ENCODE data around the gene MXI1. TPM values are rescaled to one million over a fixed set of nuclear protein-coding genes. Genes with fewer than 3 reads are reported as not detected.
"Not testable (repeated sequence)": the region's sequence is repeated elsewhere in the genome, so short reads cannot be mapped to it uniquely, and the experiment has no call there.

Gene MXI1
- total RNA-seq, 1 experiment from 2014 or later, result 16.6 TPM

- Mint-ChIP-seq H3K9me3 (no peaks in the 10 kb centered on the region), H3K4me1 (peaks cover 13% of the 10 kb centered on the region), H3K36me3 (no peaks in the 10 kb centered on the region), H3K27ac (no peak overlapping the region), H3K27me3 (ENCODE audit: low read depth) (no peaks in the 10 kb centered on the region), H3K4me3 (no peak overlapping the region)
- ChIA-PET CTCF (interaction anchor here (0.8 kb wide), 1 partner anchor 385 kb away, joined by 3 read pairs; no protein-coding TSS in a partner anchor), POLR2A (no interaction called here)
- TF ChIP-seq CTCF (IDR thresholded peaks at IDR 0.05) (no peak), GRHL2 (CRISPR knock-in tag; IDR thresholded peaks at IDR 0.05; ENCODE audit: insufficient replicate concordance, severe bottlenecking) (no peak), KAT7 (CRISPR knock-in tag; IDR thresholded peaks at IDR 0.05; ENCODE audit: borderline replicate concordance) (no peak), MLX (CRISPR knock-in tag; IDR thresholded peaks at IDR 0.05) (no peak), GTF2I (CRISPR knock-in tag; conservative IDR thresholded peaks at IDR 0.05) (no peak), NR2C2 (CRISPR knock-in tag; IDR thresholded peaks at IDR 0.05) (no peak), SMAD3 (CRISPR knock-in tag; IDR thresholded peaks at IDR 0.05; ENCODE audit: borderline replicate concordance) (no peak), ESRRA (CRISPR knock-in tag; IDR thresholded peaks at IDR 0.05; ENCODE audit: borderline replicate concordance) (no peak), GABPB1 (CRISPR knock-in tag; IDR thresholded peaks at IDR 0.05) (no peak)
- TF ChIP-seq, protein P1, sequence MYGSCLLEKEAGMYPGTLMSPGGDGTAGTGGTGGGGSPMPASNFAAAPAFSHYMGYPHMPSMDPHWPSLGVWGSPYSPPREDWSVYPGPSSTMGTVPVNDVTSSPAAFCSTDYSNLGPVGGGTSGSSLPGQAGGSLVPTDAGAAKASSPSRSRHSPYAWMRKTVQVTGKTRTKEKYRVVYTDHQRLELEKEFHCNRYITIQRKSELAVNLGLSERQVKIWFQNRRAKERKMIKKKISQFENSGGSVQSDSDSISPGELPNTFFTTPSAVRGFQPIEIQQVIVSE (CRISPR knock-in tag; IDR thresholded peaks at IDR 0.05; ENCODE audit: borderline replicate concordance), result no peak
- ATAC-seq, result no peak
- DNase-seq (ENCODE audit: low spot score), result no peak
Measured at GRCh38 chr10:110269374-110270318, 62.2 kb downstream of the MXI1 start.

GRCh38 chr10:110272995-110273394 is 65.6 kb downstream of the MXI1 start:
- POLR2A ChIA-PET, result interaction anchor here (0.6 to 0.7 kb wide), 3 partner anchors 9 to 62 kb away, joined by 3 to 5 read pairs (median 4); no protein-coding TSS in a partner anchor
- H3K27ac Mint-ChIP-seq; H3K4me3 Mint-ChIP-seq; H3K36me3 Mint-ChIP-seq; H3K27me3 Mint-ChIP-seq (ENCODE audit: low read depth); H3K9me3 Mint-ChIP-seq; DNase-seq (ENCODE audit: low spot score); ATAC-seq: not testable (repeated sequence)
- CTCF ChIA-PET, result interaction anchor here (0.6 to 1.1 kb wide), 6 partner anchors 48 to 398 kb away, joined by 3 read pairs; no protein-coding TSS in a partner anchor
- H3K4me1 Mint-ChIP-seq, result peaks cover 17% of the 10 kb centered on the region

- no peak for ATAC-seq
- Mint-ChIP-seq H3K4me3 (no peak overlapping the region), H3K27ac (no peak overlapping the region; the same call in 1 of the 2 replicates), H3K9me3 (no peaks in the 10 kb centered on the region), H3K4me1 (peaks cover 17% of the 10 kb centered on the region), H3K27me3 (ENCODE audit: low read depth) (no peaks in the 10 kb centered on the region), H3K36me3 (no peaks in the 10 kb centered on the region)
- ChIA-PET CTCF (interaction anchor here (0.6 to 1.1 kb wide), 4 partner anchors 48 to 398 kb away, joined by 3 read pairs; no protein-coding TSS in a partner anchor), POLR2A (interaction anchor here (0.6 to 0.7 kb wide), 3 partner anchors 9 to 62 kb away, joined by 3 to 5 read pairs (median 4); no protein-coding TSS in a partner anchor)
- no peak for DNase-seq (ENCODE audit: low spot score)
- TF ChIP-seq, protein P1 (CRISPR knock-in tag; IDR thresholded peaks at IDR 0.05; ENCODE audit: borderline replicate concordance), result no peak
- TF ChIP-seq OVOL2 (CRISPR knock-in tag; IDR thresholded peaks at IDR 0.05; ENCODE audit: borderline replicate concordance), result no peak
- no peak for TF ChIP-seq SP1 (CRISPR knock-in tag; conservative IDR thresholded peaks at IDR 0.05)
- TF ChIP-seq ZMAT4 (CRISPR knock-in tag; IDR thresholded peaks at IDR 0.05), result no peak
- TF ChIP-seq, protein P2, sequence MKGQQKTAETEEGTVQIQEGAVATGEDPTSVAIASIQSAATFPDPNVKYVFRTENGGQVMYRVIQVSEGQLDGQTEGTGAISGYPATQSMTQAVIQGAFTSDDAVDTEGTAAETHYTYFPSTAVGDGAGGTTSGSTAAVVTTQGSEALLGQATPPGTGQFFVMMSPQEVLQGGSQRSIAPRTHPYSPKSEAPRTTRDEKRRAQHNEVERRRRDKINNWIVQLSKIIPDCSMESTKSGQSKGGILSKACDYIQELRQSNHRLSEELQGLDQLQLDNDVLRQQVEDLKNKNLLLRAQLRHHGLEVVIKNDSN (CRISPR knock-in tag; IDR thresholded peaks at IDR 0.05), result no peak
- no peak for TF ChIP-seq NR2C2 (CRISPR knock-in tag; IDR thresholded peaks at IDR 0.05)
- no peak for TF ChIP-seq TP53 (CRISPR knock-in tag; IDR thresholded peaks at IDR 0.05)
- no peak for TF ChIP-seq IRF2 (CRISPR knock-in tag; IDR thresholded peaks at IDR 0.05; ENCODE audit: borderline replicate concordance, low read depth)
- TF ChIP-seq ZNF121 (CRISPR knock-in tag; IDR thresholded peaks at IDR 0.05), result no peak
- TF ChIP-seq, protein P3, sequence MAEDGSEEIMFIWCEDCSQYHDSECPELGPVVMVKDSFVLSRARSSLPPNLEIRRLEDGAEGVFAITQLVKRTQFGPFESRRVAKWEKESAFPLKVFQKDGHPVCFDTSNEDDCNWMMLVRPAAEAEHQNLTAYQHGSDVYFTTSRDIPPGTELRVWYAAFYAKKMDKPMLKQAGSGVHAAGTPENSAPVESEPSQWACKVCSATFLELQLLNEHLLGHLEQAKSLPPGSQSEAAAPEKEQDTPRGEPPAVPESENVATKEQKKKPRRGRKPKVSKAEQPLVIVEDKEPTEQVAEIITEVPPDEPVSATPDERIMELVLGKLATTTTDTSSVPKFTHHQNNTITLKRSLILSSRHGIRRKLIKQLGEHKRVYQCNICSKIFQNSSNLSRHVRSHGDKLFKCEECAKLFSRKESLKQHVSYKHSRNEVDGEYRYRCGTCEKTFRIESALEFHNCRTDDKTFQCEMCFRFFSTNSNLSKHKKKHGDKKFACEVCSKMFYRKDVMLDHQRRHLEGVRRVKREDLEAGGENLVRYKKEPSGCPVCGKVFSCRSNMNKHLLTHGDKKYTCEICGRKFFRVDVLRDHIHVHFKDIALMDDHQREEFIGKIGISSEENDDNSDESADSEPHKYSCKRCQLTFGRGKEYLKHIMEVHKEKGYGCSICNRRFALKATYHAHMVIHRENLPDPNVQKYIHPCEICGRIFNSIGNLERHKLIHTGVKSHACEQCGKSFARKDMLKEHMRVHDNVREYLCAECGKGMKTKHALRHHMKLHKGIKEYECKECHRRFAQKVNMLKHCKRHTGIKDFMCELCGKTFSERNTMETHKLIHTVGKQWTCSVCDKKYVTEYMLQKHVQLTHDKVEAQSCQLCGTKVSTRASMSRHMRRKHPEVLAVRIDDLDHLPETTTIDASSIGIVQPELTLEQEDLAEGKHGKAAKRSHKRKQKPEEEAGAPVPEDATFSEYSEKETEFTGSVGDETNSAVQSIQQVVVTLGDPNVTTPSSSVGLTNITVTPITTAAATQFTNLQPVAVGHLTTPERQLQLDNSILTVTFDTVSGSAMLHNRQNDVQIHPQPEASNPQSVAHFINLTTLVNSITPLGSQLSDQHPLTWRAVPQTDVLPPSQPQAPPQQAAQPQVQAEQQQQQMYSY (CRISPR knock-in tag; IDR thresholded peaks at IDR 0.05), result no peak
- TF ChIP-seq, protein P4, sequence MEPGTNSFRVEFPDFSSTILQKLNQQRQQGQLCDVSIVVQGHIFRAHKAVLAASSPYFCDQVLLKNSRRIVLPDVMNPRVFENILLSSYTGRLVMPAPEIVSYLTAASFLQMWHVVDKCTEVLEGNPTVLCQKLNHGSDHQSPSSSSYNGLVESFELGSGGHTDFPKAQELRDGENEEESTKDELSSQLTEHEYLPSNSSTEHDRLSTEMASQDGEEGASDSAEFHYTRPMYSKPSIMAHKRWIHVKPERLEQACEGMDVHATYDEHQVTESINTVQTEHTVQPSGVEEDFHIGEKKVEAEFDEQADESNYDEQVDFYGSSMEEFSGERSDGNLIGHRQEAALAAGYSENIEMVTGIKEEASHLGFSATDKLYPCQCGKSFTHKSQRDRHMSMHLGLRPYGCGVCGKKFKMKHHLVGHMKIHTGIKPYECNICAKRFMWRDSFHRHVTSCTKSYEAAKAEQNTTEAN (CRISPR knock-in tag; IDR thresholded peaks at IDR 0.05), result no peak
- no peak for TF ChIP-seq NFATC4 (CRISPR knock-in tag; IDR thresholded peaks at IDR 0.05)
Measured at GRCh38 chr10:110273474-110273873, 66.1 kb downstream of the MXI1 start.

All from WTC11 (cell line).